GM21717 (cell line): ENCODE measurements around the gene C1orf35.

Experiments used
- ATAC-seq: cut with Tn5 transposase; IDR thresholded peaks from one replicate; pipeline ENCODE4 v1.9.1; 2021; ENCODE audit warnings: mild to moderate bottlenecking, moderate library complexity; ENCODE audit not compliant: unreplicated experiment

C1orf35 gene

DNA sequence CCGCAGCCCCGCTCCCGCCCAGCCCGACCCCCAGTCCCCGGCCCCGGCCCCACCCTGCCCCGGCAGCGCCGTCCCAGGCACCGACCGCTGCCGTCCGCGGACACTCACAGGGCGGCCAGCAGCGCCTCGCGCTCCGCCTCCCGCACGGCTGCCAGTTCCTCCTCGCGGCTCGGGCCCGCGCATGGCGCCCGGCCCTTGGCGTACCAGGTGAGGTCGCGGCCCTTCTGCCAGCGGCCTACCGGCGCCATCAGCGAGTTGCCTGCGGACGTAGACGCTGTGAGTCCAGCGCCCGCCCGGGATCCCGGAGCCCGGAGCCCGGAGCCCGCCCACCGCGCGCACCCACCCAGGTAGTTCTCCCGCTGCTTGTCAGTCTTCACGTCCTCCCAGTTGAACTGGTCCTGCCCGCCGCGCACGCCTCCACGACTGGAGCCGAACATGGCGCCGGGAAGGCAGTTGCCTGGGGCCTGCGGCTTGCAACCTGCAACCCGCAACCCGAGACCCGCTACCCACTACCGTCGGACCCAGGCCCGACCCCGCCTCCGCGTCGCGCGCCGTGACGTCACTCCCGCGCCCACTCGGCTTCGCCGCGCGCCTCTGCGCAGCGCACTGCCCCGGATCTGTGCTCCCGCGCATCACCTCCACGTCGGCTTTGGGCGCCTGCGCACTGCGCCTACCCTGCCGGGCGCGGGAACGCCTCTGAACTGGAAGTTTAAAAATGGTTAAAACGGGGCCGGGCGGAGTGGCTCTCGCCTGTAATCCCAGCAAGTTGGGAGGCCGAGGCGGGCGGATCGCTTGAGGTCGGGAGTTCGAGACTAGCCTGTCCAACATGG lies at the start of gene C1orf35:
TSS of gene C1orf35 (minus strand) at position 535 of the 830 bp plus-strand sequence. CDS start at position 437, 98 bp downstream.
- ATAC-seq = peak; percentile 57

DNA sequence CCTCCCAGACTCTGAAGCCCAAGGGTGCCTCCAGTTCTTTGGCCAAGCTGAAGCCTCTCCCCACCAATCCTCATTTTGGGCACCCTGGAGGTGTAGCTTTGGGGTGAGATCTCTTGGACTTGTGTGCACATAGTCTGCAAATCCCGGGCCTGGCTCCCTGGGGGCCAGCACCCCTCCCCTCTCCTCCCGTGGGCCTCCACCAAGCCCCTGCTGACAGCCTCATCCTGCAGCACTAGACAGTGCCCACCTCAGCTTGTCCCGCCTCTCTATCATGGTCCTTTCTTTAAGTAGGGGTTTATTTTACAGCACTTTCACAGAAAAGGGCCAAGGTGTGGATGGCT lies 49.8 kb upstream of the C1orf35 start:
- no peak for ATAC-seq

GRCh38 chr1:228152097-228152917 lies 49.2 kb upstream of the C1orf35 start:
- ATAC-seq = no peak

DNA sequence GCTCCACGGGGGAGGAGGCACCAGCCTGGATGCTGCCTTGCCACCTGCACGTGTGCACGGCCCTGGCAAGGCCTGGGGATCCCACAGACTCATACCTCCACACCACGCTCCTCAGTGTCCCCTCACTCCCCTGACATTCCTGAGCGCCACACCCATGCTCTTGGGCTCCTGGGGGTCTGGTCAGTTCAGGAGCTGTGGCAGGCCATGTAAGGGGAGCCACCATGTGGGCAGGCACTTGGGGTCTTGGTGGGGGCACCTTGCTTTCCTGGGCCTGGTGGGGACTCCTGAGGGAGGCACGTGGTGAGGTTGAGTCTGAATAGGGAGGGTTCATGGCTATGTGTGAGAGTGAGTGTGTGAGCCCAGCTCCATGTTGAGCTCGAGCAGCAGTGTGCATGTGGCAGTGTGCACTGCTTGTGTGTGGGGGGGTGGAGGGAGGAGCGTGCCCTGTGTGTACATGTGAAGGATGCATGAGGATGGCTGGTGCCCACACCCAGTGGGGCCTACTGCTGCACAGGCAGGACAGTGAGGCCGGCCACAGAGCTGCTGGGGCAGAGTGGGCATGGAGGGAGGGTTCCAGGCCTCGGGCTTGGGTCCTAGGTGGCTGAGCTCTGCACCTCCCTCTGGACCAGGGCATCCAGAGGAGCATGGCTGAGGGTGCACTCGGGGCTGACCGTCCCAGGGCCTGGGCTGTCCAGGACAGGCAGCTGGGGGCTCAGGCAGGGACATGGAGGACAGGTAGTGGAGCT lies 48.2 kb upstream of the C1orf35 start:
- no peak for ATAC-seq

DNA sequence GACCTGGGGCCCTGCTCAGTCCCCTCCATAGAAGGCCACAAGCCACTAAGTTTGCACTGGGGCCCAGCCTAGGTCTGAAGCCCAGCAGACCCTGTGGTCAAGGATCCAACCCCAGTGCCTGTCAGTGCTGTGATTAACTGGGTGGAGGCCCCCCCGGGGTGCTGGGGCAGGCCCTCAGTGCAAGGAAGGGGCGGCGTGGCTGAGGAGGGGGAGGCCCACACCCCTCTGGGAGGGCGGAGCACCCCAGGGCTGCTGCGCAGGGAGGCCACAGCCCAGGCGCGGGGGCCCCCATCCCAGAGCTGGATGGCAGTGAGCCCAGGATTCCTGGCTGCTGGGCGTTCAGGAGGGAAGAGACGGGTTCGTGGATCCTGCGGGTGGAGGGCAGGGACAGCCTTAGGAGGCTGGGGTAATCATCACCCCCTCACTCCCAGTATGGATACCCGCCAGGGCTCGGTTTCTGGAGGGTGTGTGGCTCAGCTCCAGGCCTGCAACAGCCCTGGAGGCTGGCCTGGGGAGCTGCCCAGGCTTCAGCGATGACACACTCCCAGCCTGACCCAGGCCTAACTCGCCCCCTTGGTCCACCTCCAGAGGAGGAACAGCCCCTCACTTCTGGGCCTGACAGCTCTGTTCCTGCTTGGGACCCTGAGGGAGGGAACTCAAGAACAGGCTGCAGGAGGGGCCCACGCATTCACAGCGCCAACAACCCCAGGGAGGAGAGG lies 47.5 kb upstream of the C1orf35 start:
- ATAC-seq = no peak

GRCh38 chr1:228150120-228150460 lies 47.0 kb upstream of the C1orf35 start:
- ATAC-seq = no peak

DNA sequence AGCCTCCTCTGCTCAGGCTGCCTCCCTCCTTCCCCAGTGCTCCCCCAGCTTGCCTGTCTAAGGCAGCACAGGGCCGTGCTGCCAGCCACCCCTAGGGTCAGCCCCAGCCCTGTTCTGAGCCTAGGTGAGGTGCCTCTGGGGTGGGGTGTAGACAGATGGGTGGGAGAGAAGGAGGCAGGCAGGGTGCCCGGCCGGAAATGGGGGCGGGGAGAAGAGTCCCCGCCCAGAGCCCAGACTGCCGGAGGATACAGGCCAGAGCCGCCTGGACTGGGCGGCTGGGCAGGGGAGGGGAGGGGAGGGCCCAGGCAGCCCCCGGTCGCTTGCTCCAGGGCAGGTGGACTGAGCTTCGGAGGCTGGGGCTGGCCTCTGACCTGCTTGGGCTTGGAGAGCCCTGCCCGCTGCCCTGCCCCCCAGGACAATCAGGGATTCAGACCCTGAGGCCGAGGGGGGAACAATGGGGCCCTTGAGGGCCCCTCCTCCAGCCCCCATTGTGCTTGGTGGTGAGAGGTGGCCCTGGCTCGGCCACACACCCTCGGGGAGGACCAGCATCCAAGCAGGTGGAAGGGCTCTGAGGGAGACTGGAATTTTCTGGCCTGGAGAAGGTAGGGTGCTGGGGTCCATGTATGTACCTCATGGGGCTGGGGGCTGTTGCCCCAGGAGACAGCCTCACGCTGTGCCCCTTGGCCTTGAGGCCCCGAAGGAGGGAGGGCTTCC lies 46.4 kb upstream of the C1orf35 start, which contains the start of gene GJC2:
TSS of gene GJC2 (plus strand) at position 525 of the 714 bp plus-strand sequence. CDS start 7,829 bp downstream, outside the sequence.
- ATAC-seq = no peak

DNA sequence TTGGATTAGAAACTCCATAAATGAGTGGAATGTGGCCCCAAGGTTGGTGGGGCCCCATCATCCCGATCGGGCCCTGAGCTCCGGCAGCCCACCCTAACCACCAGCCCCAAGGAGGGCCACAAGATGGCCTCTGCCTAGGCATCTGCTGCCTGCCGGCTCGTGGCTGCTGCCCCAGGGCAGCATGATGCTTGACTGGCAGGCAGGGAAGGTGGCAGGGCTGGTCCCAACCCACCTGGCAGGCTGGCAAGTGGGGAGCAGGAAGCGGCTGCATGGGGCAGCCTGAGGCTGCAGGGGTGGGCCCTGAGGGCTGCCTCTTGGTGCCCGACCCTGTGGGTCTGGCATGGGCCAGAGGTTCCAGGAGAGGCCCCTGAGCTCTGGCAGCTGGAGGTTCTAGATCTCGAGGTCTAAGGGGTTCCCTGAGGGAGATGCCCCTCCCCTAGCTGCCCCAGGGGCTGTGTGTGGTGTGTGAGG lies 45.8 kb upstream of the C1orf35 start:
- no peak for ATAC-seq

DNA sequence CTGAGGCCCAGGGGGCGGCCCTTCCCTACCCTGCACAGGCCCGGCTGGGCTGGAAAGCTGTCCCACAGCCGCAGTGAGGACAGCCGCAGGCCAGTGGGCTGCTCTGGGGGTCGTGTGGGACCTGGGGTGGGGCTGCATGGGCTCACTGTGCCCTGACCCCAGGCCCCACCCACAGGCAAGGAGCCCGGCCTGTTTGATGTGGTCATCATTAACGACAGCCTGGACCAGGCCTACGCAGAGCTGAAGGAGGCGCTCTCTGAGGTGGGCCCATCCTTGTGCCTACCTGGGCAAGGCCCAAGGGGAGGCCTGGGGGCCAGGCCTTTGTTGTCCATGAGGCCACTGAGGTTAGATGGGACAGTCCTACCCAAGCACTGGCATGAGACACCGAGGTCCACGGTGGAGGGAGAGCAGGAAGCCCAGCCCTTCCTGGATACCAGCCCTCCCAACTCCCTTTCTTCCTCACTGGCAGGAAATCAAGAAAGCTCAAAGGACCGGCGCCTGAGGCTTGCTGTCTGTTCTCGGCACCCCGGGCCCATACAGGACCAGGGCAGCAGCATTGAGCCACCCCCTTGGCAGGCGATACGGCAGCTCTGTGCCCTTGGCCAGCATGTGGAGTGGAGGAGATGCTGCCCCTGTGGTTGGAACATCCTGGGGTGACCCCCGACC lies 45.2 kb upstream of the C1orf35 start:
- no peak for ATAC-seq

DNA sequence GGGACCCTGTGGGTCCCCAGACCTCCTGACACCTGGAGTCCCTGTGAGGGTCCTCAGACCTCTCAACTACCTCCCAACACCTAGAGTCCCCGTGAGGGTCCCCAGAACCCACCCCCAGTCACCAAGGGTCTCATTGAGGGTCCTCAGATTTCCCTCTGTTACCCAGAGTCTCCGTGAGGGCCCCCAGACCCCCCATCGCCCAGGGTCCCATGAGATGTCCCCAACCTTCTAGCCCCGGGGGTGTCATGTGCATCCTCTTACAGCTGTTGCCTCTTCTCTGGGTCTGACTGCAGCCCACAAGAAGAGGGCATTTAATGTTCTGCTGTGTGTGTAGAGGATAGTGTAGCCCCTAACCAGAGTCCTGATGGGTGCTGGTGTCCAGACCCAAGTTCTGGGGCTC lies 44.6 kb upstream of the C1orf35 start:
- no peak for ATAC-seq

DNA sequence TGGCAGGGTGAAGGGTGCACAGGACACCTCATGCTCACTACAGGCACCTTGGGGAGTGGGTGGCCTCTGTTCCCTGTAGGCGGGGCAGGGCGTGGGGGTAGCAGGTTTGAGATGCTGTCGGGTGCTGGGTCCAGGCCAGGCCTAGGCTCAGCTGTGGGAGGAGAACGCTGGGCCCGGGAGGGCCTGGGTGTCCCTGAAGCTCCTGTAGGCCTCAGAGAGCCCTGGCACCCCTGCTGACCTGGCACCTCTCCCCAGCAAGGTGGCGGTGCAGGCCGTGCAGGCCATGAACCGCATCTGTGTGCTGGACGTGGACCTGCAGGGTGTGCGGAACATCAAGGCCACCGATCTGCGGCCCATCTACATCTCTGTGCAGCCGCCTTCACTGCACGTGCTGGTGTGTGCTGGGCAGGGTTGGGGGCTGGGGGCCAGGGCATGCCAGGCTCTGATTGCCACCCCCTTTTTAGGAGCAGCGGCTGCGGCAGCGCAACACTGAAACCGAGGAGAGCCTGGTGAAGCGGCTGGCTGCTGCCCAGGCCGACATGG lies 44.1 kb upstream of the C1orf35 start:
- ATAC-seq = no peak

GRCh38 chr1:228146417-228147150 lies 43.5 kb upstream of the C1orf35 start:
- no peak for ATAC-seq

DNA sequence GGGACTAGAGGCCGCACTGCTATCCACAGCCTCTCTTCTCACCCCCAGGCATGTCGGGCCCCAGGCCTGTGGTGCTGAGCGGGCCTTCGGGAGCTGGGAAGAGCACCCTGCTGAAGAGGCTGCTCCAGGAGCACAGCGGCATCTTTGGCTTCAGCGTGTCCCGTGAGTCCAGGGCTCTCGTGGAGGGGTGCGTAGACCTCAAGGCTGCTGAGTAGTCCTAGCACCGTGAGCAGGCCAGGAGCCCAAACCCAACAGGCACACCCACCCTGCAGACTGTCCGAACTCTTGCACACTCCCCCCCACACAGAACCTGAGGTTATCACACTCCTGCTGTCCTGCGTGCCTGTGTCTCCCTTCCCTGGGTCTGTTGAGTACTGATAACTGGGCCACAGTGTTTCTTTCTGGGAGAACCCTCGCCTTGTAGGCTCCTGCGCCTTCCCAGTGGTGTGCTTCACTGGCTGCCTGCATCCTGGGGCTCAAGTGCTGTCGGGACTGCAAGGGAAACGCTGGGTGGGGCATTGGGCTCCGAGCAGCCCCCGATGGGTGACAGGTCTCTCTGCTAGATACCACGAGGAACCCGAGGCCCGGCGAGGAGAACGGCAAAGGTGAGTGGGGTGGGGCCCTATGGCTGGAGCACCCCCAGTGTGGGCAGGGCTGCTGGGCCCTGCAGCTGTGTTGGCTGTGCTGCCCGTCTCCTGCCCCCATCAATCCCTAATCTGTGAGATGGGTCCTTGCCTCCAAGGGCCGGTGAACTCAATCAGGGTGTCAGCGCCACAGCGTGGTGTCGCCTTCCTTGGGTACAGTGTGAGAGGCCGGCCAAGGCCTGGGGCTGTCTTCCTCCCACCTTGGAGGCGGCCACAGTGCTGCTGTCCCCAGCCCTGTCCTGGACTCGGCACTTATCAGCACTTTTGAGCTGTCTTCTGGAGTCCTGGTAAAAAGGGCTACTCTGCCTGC lies 42.6 kb upstream of the C1orf35 start:
- ATAC-seq = no peak

GRCh38 chr1:228144993-228145343 lies 41.8 kb upstream of the C1orf35 start:
- ATAC-seq = no peak

GRCh38 chr1:228144193-228144992 lies 41.3 kb upstream of the C1orf35 start:
- no peak for ATAC-seq

DNA sequence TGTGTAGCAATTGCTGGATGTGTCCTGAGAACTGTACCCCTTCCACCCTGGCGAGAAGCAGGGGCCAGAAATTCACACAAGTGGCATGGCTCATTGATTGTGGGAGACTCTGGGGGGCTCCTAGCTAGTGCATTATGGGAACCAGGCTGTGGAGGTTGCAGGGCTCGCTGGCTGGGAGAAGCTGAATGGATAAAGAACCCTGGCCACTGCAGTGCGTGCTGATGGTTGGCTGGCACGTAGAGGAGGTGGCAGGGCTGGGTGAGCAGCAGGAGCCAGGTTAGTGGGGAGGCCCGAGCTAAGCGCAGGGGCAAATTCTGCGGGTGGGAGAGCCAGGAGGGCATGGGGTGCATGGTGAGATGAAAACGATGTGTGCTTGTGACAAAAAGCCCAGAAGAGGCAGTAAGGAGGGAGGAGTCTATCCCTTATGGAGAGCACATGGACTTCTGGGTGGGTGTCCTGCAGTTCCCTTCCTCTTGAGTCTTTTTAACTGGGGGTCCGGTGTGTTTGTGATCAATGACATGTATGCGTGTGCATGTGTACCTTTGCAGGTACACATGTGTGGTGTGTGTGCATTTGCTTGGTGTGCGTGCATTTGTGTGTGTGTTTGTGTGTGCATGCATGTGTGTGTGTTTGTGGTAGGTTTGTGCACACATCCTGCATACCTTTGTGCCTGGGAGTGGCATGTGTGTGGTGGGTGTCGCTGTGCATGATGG lies 40.5 kb upstream of the C1orf35 start:
- ATAC-seq = no peak
